Central memory CD8-positive, alpha-beta T cell (primary cell): Measurements from ENCODE around the gene TSPAN14.

Source experiments
- ATAC-seq: fragments of 150-1000 bp; cut with Tn5 transposase; replicated peaks from 2 replicates; pipeline ENCODE4 v1.10.0; 2022; ENCODE audit warnings: mild to moderate bottlenecking, moderate FRiP score, moderate number of reproducible peaks; ENCODE audit not compliant: poor library complexity, severe bottlenecking; ENCODE audit errors: extremely low read depth
- DNase-seq, 2 donors: peaks; one replicate each; pipeline ENCODE4 v3.0.0; 2021; ENCODE audit warnings: low spot score in 2 of 2
- H3K27ac Mint-ChIP-seq: one replicate; pipeline ENCODE4 v1.8.0; 2022; ENCODE audit warnings: low read depth, mild to moderate bottlenecking, moderate library complexity, mixed read lengths
- H3K27me3 Mint-ChIP-seq: one replicate; pipeline ENCODE4 v1.8.0; 2022; ENCODE audit warnings: mixed read lengths
- H3K36me3 Mint-ChIP-seq: one replicate; pipeline ENCODE4 v1.8.0; 2022; ENCODE audit warnings: mild to moderate bottlenecking, moderate library complexity, mixed read lengths; ENCODE audit not compliant: insufficient read depth
- H3K4me1 Mint-ChIP-seq: one replicate; pipeline ENCODE4 v1.8.0; 2022; ENCODE audit warnings: mixed read lengths
- H3K4me3 Mint-ChIP-seq: one replicate; pipeline ENCODE4 v1.8.0; 2022; ENCODE audit warnings: mild to moderate bottlenecking, moderate library complexity, mixed read lengths
- H3K9me3 Mint-ChIP-seq: one replicate; pipeline ENCODE4 v1.8.0; 2022; ENCODE audit warnings: mixed read lengths

TSPAN14 gene, protein sequence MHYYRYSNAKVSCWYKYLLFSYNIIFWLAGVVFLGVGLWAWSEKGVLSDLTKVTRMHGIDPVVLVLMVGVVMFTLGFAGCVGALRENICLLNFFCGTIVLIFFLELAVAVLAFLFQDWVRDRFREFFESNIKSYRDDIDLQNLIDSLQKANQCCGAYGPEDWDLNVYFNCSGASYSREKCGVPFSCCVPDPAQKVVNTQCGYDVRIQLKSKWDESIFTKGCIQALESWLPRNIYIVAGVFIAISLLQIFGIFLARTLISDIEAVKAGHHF

DNA sequence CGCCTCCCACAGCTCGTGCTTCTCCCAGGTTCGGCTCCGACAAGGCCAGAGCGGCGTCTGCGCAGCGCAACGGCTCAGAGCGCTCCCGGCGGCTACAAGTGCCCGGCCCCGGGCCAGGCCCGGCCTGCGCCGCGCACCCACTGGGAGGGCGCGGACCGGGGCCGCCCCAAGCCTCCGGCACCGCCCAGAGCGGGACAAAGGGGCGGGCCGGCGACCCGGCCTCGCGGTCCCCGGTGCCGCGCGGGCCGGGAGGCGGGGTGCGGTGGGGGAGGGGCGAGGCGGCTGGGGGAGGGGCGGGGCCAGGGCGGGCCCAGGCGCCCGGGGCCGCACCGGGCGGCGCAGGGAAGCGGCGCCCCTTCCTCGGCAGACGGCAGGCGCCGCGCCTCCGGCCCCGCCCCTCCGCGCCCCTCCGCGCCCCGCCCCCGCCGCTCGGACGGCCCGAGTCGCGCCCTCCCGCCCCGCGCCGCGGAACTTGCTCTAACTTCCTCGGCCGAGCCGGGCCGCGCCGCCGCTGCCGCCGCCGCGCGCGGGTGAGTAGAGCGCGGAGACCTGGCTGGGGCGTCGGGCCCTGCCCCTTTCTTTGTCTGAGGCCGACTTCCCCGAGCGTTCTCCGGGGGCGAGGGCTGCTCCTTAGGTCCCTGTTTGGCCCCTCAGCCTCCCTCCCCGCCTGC, at the start of gene TSPAN14:
TSS of gene TSPAN14 (plus strand) at position 469 of the 671 bp plus-strand sequence. CDS start 34,924 bp downstream, outside the sequence.
- Mint-ChIP-seq H3K4me1 (peaks cover 35% of the 10 kb centered on the region), H3K27ac (peak within 1 kb of the TSS; percentile 92), H3K4me3 (peak within 1 kb of the TSS; percentile 96), H3K36me3 (peaks cover 11% of the 10 kb centered on the region), H3K9me3 (no peaks in the 10 kb centered on the region), H3K27me3 (no peaks in the 10 kb centered on the region)
- DNase-seq (peak; percentile 45), ATAC-seq (peak; percentile 64)

DNA sequence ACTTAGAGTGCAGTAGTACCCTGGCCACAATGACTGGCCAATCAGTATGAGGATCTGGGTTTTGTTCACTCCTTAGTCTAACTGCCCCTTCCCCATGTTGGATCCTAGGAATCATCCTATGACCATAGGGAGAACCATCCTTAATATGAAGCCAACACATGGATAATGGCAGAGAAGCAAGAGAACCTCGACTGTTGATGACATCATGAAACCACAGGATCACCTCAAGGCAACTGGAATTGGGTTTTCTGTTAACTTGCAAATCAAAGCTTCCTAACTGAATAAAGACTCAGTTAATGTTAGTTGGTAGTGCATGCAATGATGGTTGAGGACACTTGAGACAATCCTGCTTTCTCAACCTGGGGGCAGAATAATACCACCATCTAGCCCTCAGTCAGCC, 49.1 kb upstream of the TSPAN14 start:
- DNase-seq (no peak), ATAC-seq (no peak)
- Mint-ChIP-seq H3K36me3 (no peaks in the 10 kb centered on the region), H3K9me3 (no peaks in the 10 kb centered on the region), H3K4me1 (peaks cover 9% of the 10 kb centered on the region), H3K27me3 (peaks cover 8% of the 10 kb centered on the region), H3K4me3 (no peak overlapping the region), H3K27ac (no peak overlapping the region)

DNA sequence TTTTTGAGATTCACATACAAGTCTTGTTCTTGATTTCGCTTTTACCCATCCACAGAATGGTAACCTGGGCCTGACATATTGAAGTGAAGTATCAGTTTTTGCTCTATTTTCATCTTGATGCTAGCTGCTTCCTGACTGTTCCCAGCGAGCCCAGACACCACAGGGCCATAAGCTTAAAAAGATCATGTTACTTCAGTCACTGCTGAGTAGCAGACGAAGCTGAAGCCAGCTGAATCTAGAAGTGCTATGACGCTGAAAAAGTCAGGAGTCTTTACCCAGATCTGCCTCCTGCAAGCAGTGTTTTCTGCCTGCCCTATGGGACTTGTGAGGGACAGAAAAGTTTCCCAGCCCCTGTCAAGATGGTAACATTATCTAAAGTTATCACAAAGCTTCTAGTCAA, 48.5 kb upstream of the TSPAN14 start:
- H3K9me3 Mint-ChIP-seq, result no peaks in the 10 kb centered on the region
- no peak for DNase-seq
- no peak for ATAC-seq
- H3K36me3 Mint-ChIP-seq, result no peaks in the 10 kb centered on the region
- peaks cover 8% of the 10 kb centered on the region for H3K27me3 Mint-ChIP-seq
- no peak overlapping the region for H3K4me3 Mint-ChIP-seq
- H3K4me1 Mint-ChIP-seq, result peaks cover 9% of the 10 kb centered on the region
- no peak overlapping the region for H3K27ac Mint-ChIP-seq

DNA sequence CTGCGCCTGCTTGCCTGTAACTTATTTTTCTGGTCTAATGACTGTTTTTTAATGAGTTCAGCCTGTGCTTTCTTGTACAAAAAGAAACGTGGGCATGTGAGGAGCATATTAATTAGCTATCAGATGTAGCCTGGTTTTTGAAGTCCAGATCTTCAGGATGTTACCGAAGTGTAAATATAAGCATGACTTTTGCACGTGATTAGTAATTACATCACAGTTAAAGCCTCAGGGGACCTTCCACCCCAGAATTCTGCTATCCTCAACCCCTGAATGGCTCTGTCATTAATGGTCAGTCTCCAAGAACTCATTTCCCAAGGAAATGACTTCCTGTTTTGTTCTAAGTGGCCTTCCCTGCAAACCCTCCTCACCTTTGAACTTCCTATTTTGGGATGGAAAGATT, 47.9 kb upstream of the TSPAN14 start:
- Mint-ChIP-seq H3K36me3 (no peaks in the 10 kb centered on the region), H3K9me3 (no peaks in the 10 kb centered on the region), H3K4me1 (peaks cover 9% of the 10 kb centered on the region), H3K27me3 (peaks cover 8% of the 10 kb centered on the region), H3K27ac (no peak overlapping the region), H3K4me3 (no peak overlapping the region)
- ATAC-seq (no peak), DNase-seq (no peak)

DNA sequence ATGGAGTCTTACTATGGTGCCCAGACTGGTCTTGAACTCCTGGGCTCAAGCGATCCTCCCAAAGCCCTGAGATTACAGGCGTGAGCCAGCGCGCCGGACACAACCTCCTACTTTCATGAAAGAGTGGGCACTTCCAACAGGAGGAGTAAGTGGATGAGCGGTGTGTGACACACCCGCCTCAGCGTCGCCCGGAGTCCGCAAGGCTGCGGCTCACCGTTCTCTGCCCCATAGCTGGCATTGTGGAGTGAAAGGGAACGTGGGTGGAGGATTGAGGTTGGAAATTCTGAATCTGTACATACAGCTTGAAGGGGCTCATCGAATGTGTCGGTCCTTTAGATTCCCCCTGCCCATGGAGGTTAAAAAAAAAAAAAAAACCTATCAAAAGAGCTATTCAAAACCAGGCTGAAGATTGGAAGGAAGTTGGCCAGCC, 46.3 kb upstream of the TSPAN14 start:
- Mint-ChIP-seq H3K4me1 (peaks cover 9% of the 10 kb centered on the region), H3K27ac (no peak overlapping the region), H3K4me3 (peak overlapping the region; percentile 89), H3K9me3 (no peaks in the 10 kb centered on the region), H3K27me3 (peaks cover 8% of the 10 kb centered on the region), H3K36me3 (no peaks in the 10 kb centered on the region)
- ATAC-seq (peak; percentile 22), DNase-seq (no peak)

DNA sequence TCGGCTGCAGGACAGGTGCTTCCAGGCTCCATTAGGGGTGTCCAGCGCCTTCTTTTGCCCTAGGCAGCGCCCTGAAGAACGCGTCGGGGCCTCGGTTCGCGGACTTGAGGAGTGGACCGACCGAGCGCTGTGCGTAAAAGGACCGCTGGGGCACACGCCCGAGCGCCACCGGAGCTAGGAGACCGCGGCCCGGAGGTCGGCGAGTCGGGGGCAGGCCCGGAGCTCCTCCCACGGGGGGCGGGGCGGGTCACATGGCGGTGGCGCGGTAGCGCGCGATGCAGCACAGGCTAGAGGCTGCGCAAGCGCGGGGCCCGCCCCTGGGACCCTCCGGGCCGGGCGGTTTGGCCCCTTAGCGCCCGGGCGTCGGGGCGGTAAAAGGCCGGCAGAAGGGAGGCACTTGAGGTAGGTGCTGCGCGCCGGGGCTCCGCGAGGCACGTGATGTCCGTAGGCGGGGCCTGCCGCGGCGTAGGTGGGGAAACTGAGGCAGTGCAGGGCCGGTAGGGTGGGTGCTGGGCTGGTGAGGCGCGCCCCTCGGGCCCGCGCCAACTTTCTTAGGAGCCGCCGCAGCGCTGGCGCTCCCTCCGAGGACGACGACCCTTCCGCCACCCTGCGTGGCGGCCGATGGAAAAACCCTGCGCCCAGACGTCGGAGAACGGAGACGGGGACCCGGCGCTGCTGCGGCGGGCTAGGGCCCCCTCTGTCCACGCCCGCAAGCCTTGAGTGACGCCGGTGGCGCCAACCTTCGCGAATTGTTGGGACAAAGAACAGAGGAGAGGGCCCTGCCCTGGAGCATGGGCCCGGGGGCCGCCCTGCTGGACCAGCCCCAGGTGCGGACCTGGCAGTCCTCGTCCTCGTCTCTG, 45.6 kb upstream of the TSPAN14 start, which contains the start of gene PRXL2A:
TSS of gene PRXL2A (plus strand) at position 310 of the 860 bp plus-strand sequence. CDS start 11,917 bp downstream, outside the sequence.
- DNase-seq (peak; percentile 38 to 64), ATAC-seq (peak; percentile 89)
- peaks cover 9% of the 10 kb centered on the region for H3K4me1 Mint-ChIP-seq
- no peaks in the 10 kb centered on the region for H3K9me3 Mint-ChIP-seq
- peak within 1 kb of the TSS; percentile 89 for H3K4me3 Mint-ChIP-seq
- peaks cover 8% of the 10 kb centered on the region for H3K27me3 Mint-ChIP-seq
- no peak within 1 kb of the TSS for H3K27ac Mint-ChIP-seq
- no peaks in the 10 kb centered on the region for H3K36me3 Mint-ChIP-seq

- ATAC-seq, result no peak
- Mint-ChIP-seq H3K9me3 (no peaks in the 10 kb centered on the region), H3K36me3 (peaks cover 2% of the 10 kb centered on the region), H3K4me3 (peak overlapping the region; percentile 89), H3K27me3 (peaks cover 8% of the 10 kb centered on the region), H3K4me1 (peaks cover 9% of the 10 kb centered on the region), H3K27ac (no peak overlapping the region)
- no peak for DNase-seq
These were observed 45.0 kb upstream of the TSPAN14 start for GRCh38 chr10:80409121-80409520.

- Mint-ChIP-seq H3K27me3 (peaks cover 8% of the 10 kb centered on the region), H3K36me3 (peaks cover 2% of the 10 kb centered on the region), H3K4me3 (no peak overlapping the region), H3K4me1 (peaks cover 9% of the 10 kb centered on the region), H3K9me3 (no peaks in the 10 kb centered on the region), H3K27ac (no peak overlapping the region)
- no peak for DNase-seq
- ATAC-seq, result no peak
These were observed 44.0 kb upstream of the TSPAN14 start for GRCh38 chr10:80410122-80410521.

GRCh38 chr10:80410578-80411145, 43.4 kb upstream of the TSPAN14 start:
- ATAC-seq (no peak), DNase-seq (no peak)
- H3K27ac Mint-ChIP-seq, result no peak overlapping the region
- peaks cover 2% of the 10 kb centered on the region for H3K36me3 Mint-ChIP-seq
- H3K9me3 Mint-ChIP-seq, result no peaks in the 10 kb centered on the region
- no peak overlapping the region for H3K4me3 Mint-ChIP-seq
- H3K27me3 Mint-ChIP-seq, result peaks cover 8% of the 10 kb centered on the region
- peaks cover 9% of the 10 kb centered on the region for H3K4me1 Mint-ChIP-seq

- DNase-seq (no peak), ATAC-seq (no peak)
- no peak overlapping the region for H3K4me3 Mint-ChIP-seq
- no peaks in the 10 kb centered on the region for H3K9me3 Mint-ChIP-seq
- peaks cover 9% of the 10 kb centered on the region for H3K4me1 Mint-ChIP-seq
- peaks cover 2% of the 10 kb centered on the region for H3K36me3 Mint-ChIP-seq
- H3K27ac Mint-ChIP-seq, result no peak overlapping the region
- H3K27me3 Mint-ChIP-seq, result peaks cover 8% of the 10 kb centered on the region
These were observed 42.8 kb upstream of the TSPAN14 start for GRCh38 chr10:80411267-80411668.

GRCh38 chr10:80411681-80412220, 42.4 kb upstream of the TSPAN14 start:
- ATAC-seq (no peak), DNase-seq (no peak)
- Mint-ChIP-seq H3K36me3 (peaks cover 2% of the 10 kb centered on the region), H3K27me3 (peaks cover 8% of the 10 kb centered on the region), H3K9me3 (no peaks in the 10 kb centered on the region), H3K27ac (no peak overlapping the region), H3K4me1 (peaks cover 9% of the 10 kb centered on the region), H3K4me3 (no peak overlapping the region)

GRCh38 chr10:80412486-80412885, 41.6 kb upstream of the TSPAN14 start:
- DNase-seq, result no peak
- H3K27me3 Mint-ChIP-seq, result peaks cover 6% of the 10 kb centered on the region

More at GRCh38 chr10:80412486-80412885, 41.6 kb upstream of the TSPAN14 start:
- peaks cover 2% of the 10 kb centered on the region for H3K36me3 Mint-ChIP-seq
- no peak overlapping the region for H3K4me3 Mint-ChIP-seq
- ATAC-seq, result no peak
- no peaks in the 10 kb centered on the region for H3K9me3 Mint-ChIP-seq
- peaks cover 7% of the 10 kb centered on the region for H3K4me1 Mint-ChIP-seq
- H3K27ac Mint-ChIP-seq, result no peak overlapping the region
